Esophagus squamous epithelium (tissue), 5 donors: ENCODE results near the gene C1QTNF9. TPM values are rescaled to one million over a fixed set of nuclear protein-coding genes. Genes with fewer than 3 reads are reported as not detected.
A peak's percentile ranks its signal among the peaks of the same experiment; 100 is the strongest.

Experiments used
- DNase-seq: peaks from one replicate; lab custom pipeline; 2025; lab: John Stamatoyannopoulos, UW
- H3K27ac ChIP-seq, 4 donors: fragments of 200-600 bp; sonication (generic); one replicate each; pipeline ENCODE4 v1.5.1; 2016 to 2019; ENCODE audit warnings: mild to moderate bottlenecking in 1 of 4
- H3K27me3 ChIP-seq, 4 donors: fragments of 200-600 bp; sonication (generic); 1 replicate in 3 of 4; 2 replicates in 1 of 4; pipeline versions ENCODE4 v1.5.1 to v1.6.0; 2017 to 2021; ENCODE audit warnings: antibody characterized with exemption in 1 of 4
- H3K36me3 ChIP-seq, 3 donors: fragments of 200-600 bp; sonication (generic); one replicate each; pipeline ENCODE4 v1.5.1; 2016 to 2019
- H3K4me1 ChIP-seq, 3 donors: fragments of 200-600 bp; sonication (generic); one replicate each; pipeline ENCODE4 v1.5.1; 2017 to 2019
- H3K4me3 ChIP-seq, 4 donors: fragments of 200-600 bp; sonication (generic); 1 replicate in 3 of 4; 2 replicates in 1 of 4; pipeline ENCODE4 v1.5.1; 2016 to 2019; ENCODE audit warnings: mild to moderate bottlenecking in 2 of 4, moderate library complexity in 1 of 4
- H3K9me3 ChIP-seq, 3 donors: fragments of 200-600 bp; sonication (generic); one replicate each; pipeline ENCODE4 v1.5.1; 2016 to 2019
- CTCF ChIP-seq, 6 experiments: fragments of 450-650 bp in 4 of 6; fragments of 200-600 bp in 2 of 6; sonication (generic) in 2 of 6; IDR thresholded peaks; one replicate each; pipeline ENCODE4 v1.5.1; 2016 to 2019; ENCODE audit warnings: antibody characterized with exemption in 6 of 6, mild to moderate bottlenecking in 4 of 6, moderate library complexity in 4 of 6
- POLR2A ChIP-seq, 4 donors: fragments of 450-650 bp; IDR thresholded peaks; one replicate each; pipeline ENCODE4 v1.6.1; 2017; ENCODE audit warnings: antibody characterized with exemption in 4 of 4, mild to moderate bottlenecking in 4 of 4, moderate library complexity in 3 of 4
- WGBS, 2 donors: methylation state at CpG; one replicate each; pipeline ENCODE4 v1.1.5; 2018; 5-methylcytosine and 5-hydroxymethylcytosine counted together
- intact Hi-C: fragments of 100-400 bp; cut with DNase I; formaldehyde crosslinking; loops from one replicate; pipeline ENCODE4 v1.15.0; 2022
- total RNA-seq, 4 donors: library from RNA; depleted of rRNA; stranded (reverse); fragments of >200 nt; gene quantifications; one replicate each; pipeline ENCODE4 v1.1.0, GENCODE V29; 2016
- donor health status: DM: yes; HTN: yes; CAD: no.

The C1QTNF9 gene
- total RNA-seq, 4 donors from 2014 or later, result not detected

DNA sequence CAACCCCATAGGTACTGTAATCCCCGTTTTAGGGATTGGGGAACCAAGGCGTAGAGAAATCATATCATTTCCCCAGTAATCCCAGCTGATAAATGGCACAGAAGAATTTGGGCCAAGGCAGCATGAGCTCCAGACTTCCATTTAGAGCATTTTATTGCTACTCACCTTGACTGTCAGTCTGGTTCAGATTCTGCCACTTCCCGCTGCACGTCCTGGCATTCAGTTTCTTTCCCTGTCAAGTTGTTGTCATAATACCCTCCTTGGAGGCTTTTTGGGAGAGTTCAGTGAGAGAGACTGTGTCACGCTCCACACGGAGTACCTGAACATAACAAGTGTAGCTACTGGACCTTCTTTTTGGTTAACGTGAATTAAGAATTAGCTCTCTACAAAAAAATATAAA lies 7.5 kb upstream of the C1QTNF9 start:
- TF ChIP-seq POLR2A (IDR thresholded peaks at IDR 0.05) (no peak), CTCF (IDR thresholded peaks at IDR 0.05) (no peak)
- H3K9me3 ChIP-seq, result no peaks in the 10 kb centered on the region
- peaks cover 0 to 59% (median 5%) of the 10 kb centered on the region in 3 donors for H3K36me3 ChIP-seq
- no peaks in the 10 kb centered on the region for H3K27me3 ChIP-seq
- H3K4me3 ChIP-seq, result no peak overlapping the region
- H3K4me1 ChIP-seq, result no peaks in the 10 kb centered on the region
- no peak for DNase-seq
- no peak overlapping the region for H3K27ac ChIP-seq
- intact Hi-C loops, result no loop called here
- 77 to 93% methylated on average over 5 to 7 of the region's 7 CpGs for WGBS, 2 donors

DNA sequence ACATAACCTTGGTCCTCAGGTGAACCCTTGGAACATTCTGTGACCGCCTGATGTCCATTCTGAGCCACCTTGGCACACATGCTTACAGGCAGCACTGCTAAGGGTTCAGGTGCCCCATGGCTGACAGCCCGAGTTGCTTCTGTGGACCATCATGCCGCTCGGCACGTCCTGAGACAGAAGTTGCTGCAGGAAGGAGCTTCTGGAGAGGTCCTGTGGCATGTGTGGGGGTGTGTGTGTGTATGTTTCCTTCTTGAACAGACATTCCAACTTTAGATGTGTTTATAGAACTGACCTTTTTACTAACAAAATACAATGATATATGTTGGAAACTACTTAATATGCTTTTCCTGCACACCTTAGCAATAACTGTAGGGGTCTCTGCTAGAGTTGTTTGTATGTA lies 4.8 kb upstream of the C1QTNF9 start:
- intact Hi-C loops, result no loop called here
- H3K9me3 ChIP-seq, result no peaks in the 10 kb centered on the region
- peaks cover 0 to 32% (median 0%) of the 10 kb centered on the region in 3 donors for H3K36me3 ChIP-seq
- no peak for DNase-seq
- H3K4me3 ChIP-seq, result no peak overlapping the region
- TF ChIP-seq CTCF (IDR thresholded peaks at IDR 0.05) (no peak), POLR2A (IDR thresholded peaks at IDR 0.05) (no peak)
- no peaks in the 10 kb centered on the region for H3K4me1 ChIP-seq
- no peaks in the 10 kb centered on the region for H3K27me3 ChIP-seq
- H3K27ac ChIP-seq, result no peak overlapping the region
- 70 to 72% methylated on average over 4 to 5 of the region's 5 CpGs for WGBS, 2 donors

GRCh38 chr13:24306632-24307031 lies 2.7 kb upstream of the C1QTNF9 start:
- Histone ChIP-seq H3K27me3 (no peaks in the 10 kb centered on the region), H3K4me1 (no peaks in the 10 kb centered on the region), H3K9me3 (no peaks in the 10 kb centered on the region), H3K36me3 (peaks cover 0 to 16% (median 0%) of the 10 kb centered on the region in 3 donors), H3K4me3 (no peak overlapping the region), H3K27ac (no peak overlapping the region)
- no peak for DNase-seq
- intact Hi-C loops, result no loop called here
- WGBS, 2 donors, result 71 to 75% methylated on average over 1 of the region's 1 CpG
- TF ChIP-seq CTCF (IDR thresholded peaks at IDR 0.05) (no peak), POLR2A (IDR thresholded peaks at IDR 0.05) (no peak)

- DNase-seq, result no peak
- Histone ChIP-seq H3K27me3 (no peaks in the 10 kb centered on the region), H3K36me3 (peaks cover 0 to 16% (median 0%) of the 10 kb centered on the region in 3 donors), H3K27ac (peak overlapping the region in 1 of 4 donors; percentile 28), H3K9me3 (no peaks in the 10 kb centered on the region), H3K4me3 (no peak overlapping the region), H3K4me1 (no peaks in the 10 kb centered on the region)
- TF ChIP-seq POLR2A (IDR thresholded peaks at IDR 0.05) (no peak), CTCF (IDR thresholded peaks at IDR 0.05) (no peak)
- 81 to 91% methylated on average over 15 to 20 of the region's 27 CpGs for WGBS, 2 donors
- intact Hi-C loops, result no loop called here
These were observed 1.9 kb upstream of the C1QTNF9 start for GRCh38 chr13:24307211-24308067.

- intact Hi-C loops, result no loop called here
- no peaks in the 10 kb centered on the region for H3K27me3 ChIP-seq
- H3K4me1 ChIP-seq, result no peaks in the 10 kb centered on the region
- TF ChIP-seq CTCF (IDR thresholded peaks at IDR 0.05), result no peak
- TF ChIP-seq POLR2A (IDR thresholded peaks at IDR 0.05), result no peak
- peaks cover 0 to 12% (median 0%) of the 10 kb centered on the region in 3 donors for H3K36me3 ChIP-seq
- H3K9me3 ChIP-seq, result no peaks in the 10 kb centered on the region
- no peak overlapping the region for H3K4me3 ChIP-seq
- no peak for DNase-seq
- no peak overlapping the region for H3K27ac ChIP-seq
- WGBS, 2 donors, result 80 to 95% methylated on average over 1 to 14 of the region's 33 CpGs
These were observed 1.3 kb upstream of the C1QTNF9 start for GRCh38 chr13:24308068-24308445.
